ENCODE data around the gene PYY.

The PYY gene

DNA sequence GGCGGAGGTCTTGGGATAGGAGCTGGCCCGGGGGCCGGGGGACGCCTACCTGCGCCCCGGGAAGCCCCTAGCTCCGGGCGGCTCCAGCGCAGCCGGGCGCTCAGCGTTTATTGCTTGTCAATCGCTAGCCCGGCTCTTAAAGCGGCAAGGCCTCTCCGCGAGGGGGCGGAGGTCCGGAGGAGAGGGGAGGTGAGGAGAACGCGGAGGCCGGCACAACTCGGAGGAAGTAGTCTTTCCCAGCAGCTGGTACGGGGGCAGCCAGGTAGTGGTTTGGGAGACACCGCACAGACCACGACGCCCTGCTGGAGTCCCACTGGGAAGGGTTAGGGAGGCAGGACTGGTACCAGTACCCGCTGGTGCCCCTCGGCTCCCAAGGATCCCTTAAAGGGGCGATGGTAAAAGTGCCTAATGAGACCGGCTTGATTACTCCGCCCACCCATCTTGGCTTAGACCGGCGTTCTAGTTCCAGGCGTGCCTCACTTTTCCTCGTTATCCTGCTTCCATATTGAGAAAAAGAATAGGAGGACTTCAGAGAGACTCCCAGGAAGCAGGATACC lies 46.2 kb downstream of the PYY start, which contains the start of gene MPP2:
Gene MPP2 (minus strand): TSS at position 112 of the 557 bp plus-strand sequence. CDS start 3,076 bp downstream, outside the sequence.
- Mint-ChIP-seq H3K9me3 (no peaks in the 10 kb centered on the region), H3K36me3 (ENCODE audit: low read depth) (no peaks in the 10 kb centered on the region), H3K4me1 (ENCODE audit: low read depth) (peaks cover 4% of the 10 kb centered on the region), H3K27ac (no peak within 1 kb of the TSS), H3K4me3 (peak within 1 kb of the TSS; percentile 58), H3K27me3 (ENCODE audit: low read depth) (peaks cover 50% of the 10 kb centered on the region)

DNA sequence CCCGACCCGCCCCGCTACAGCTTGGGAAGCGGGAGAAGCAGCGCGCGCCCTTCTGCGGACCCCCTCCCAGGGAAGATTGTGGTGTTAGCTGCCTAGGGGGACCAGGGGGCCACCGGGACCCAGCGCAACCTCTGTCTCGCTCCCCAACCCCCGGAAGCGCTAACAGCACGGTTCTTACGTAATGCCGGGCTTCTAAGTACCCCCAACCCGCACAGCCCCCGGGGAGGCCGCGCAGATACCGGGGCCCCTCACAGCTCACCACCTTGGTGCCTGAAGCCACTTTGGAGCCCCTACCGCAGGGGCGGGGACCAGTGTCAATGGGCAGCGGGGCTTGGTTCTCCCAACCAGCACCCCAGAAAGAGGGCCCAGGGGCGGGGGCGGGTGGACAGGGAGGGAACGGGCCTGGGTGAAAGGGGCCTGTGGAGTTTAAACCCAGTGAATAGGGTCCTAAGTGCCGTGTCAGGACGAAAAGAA lies 46.8 kb downstream of the PYY start:
- Mint-ChIP-seq H3K4me1 (ENCODE audit: low read depth) (peaks cover 4% of the 10 kb centered on the region), H3K9me3 (no peaks in the 10 kb centered on the region), H3K27me3 (ENCODE audit: low read depth) (peaks cover 50% of the 10 kb centered on the region), H3K36me3 (ENCODE audit: low read depth) (no peaks in the 10 kb centered on the region), H3K4me3 (no peak overlapping the region), H3K27ac (no peak overlapping the region)

DNA sequence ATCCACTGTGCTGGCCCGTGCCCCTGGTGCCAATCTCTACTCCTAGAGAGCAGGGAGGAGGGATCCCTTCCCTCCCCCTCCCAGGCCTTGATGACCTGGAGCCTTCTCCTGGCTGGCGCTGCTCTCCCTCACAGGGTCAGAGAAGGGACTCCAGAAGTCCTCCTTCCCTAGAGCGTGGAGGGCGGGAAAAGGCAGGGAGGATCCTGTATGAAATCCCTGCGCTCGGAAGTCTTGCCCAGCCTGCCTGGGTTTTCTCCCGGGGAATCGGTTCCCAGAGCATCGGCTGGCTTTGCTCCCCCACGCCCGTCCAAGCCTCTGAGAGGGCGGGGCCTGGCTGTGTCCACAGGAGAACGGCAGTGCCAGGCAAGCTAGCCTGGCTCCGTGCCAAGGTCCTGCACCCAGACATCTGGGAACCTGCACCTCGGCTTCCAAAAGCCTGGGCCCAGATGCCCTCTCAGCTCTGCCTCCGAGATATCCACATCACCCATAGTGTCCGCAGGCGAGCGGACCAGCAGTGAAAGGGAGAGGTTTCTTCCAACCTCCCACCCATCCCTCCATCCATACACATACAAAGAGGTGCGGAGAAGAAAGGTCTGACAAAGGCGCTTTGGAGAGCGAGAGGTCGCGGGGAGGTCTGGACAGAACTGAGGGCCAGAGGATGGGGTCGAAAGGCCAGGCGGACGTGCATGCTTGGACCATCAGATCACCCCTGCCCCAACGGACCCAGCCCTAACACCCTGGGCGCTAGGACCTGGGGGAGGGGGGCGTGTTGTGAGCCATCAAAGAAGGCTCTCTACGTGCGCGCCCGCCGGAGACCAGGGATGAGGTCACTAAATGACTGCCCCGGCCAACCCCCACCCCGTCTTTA lies 47.5 kb downstream of the PYY start:
- Mint-ChIP-seq H3K4me3 (peak overlapping the region; percentile 58), H3K9me3 (no peaks in the 10 kb centered on the region), H3K27me3 (ENCODE audit: low read depth) (peaks cover 56% of the 10 kb centered on the region), H3K36me3 (ENCODE audit: low read depth) (no peaks in the 10 kb centered on the region), H3K4me1 (ENCODE audit: low read depth) (peaks cover 4% of the 10 kb centered on the region), H3K27ac (no peak overlapping the region)

DNA sequence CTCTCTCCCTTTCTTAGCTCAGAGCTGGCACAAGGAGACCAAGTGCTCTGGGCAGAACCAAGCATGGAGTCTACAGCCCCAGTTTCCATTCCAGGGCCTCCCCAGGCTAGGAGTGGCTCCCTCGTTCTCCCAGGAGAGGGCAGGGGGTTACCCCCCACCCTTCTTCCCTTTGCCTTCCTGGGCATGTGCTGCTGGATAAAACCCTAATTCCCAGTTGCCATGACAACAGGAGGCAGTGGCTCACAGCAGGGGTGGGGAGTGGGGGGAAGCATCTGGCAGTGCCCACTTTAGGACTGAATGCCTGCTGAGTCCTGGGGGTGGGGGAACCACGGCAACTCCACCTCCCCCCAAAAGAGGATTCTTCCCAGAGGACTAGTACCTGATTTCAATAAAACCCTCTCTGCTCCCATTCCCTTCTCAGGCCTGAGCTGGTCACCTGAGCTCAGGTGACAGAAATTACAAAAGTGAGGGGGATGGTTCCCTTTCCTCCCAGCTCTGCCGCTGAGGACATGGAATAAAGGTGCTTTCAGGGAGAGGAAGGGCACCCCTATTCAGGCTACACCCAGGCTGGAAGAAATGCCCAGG lies 48.2 kb downstream of the PYY start:
- Mint-ChIP-seq H3K27ac (no peak overlapping the region), H3K9me3 (no peaks in the 10 kb centered on the region), H3K4me3 (no peak overlapping the region), H3K36me3 (ENCODE audit: low read depth) (no peaks in the 10 kb centered on the region), H3K27me3 (ENCODE audit: low read depth) (peaks cover 57% of the 10 kb centered on the region), H3K4me1 (ENCODE audit: low read depth) (peaks cover 12% of the 10 kb centered on the region)
